K562 (cell line): ENCODE results near the gene POLL. TPM values are rescaled to one million over a fixed set of nuclear protein-coding genes. Genes with fewer than 3 reads are reported as not detected.

ENCODE experiments used
- ARID4B ChIP-seq: sonication (generic); formaldehyde crosslinking; IDR thresholded peaks from 2 replicates; pipeline ENCODE4 v1.8.0; 2022; ENCODE audit warnings: mild to moderate bottlenecking, missing genetic modification reagents
- BRD4 ChIP-seq: fragments of 200-600 bp; sonication (generic); IDR thresholded peaks from 2 replicates; pipeline ENCODE4 v1.6.1; 2017; ENCODE audit warnings: inconsistent platforms
- CREBBP ChIP-seq: IDR thresholded peaks from one replicate; pipeline ENCODE4 v1.6.1; 2012; ENCODE audit warnings: low read depth, mild to moderate bottlenecking, control low read depth, inconsistent platforms, low read length
- ELF2 ChIP-seq: fragments of 250-450 bp; sonication (Bioruptor Pico); IDR thresholded peaks from 2 replicates; pipeline ENCODE4 v1.5.0; 2021; ENCODE audit warnings: mild to moderate bottlenecking
- MLX ChIP-seq, 2 experiments: fragments of 450-650 bp in 1 of 2; sonication (generic) in 1 of 2; formaldehyde crosslinking; conservative IDR thresholded peaks; 2 replicates each; pipeline versions ENCODE4 v1.4.0 to v1.8.1; 2020 to 2022; ENCODE audit warnings: mild to moderate bottlenecking in 1 of 2, missing genetic modification reagents in 1 of 2
- NFRKB ChIP-seq: fragments of 450-650 bp; IDR thresholded peaks from 2 replicates; pipeline ENCODE4 v1.6.1; 2016; ENCODE audit warnings: low read depth
- PHTF2 ChIP-seq: fragments of 250-450 bp; sonication (Bioruptor Pico); IDR thresholded peaks from 2 replicates; pipeline ENCODE4 v1.5.0; 2021; ENCODE audit warnings: mild to moderate bottlenecking
- SMC3 ChIP-seq: conservative IDR thresholded peaks from 2 replicates; pipeline ENCODE4 v1.6.1; 2011; ENCODE audit warnings: low read depth, low read length, improper control_type of control experiment; ENCODE audit not compliant: insufficient read depth
- STAT5A ChIP-seq: IDR thresholded peaks from 2 replicates; pipeline ENCODE4 v1.6.1; 2012; ENCODE audit warnings: low read length, inconsistent platforms, borderline replicate concordance
- ZC3H11A ChIP-seq: IDR thresholded peaks from 2 replicates; pipeline ENCODE4 v1.6.1; 2012; ENCODE audit warnings: low read depth, low read length, improper control_type of control experiment
- ZNF121 ChIP-seq: sonication (generic); formaldehyde crosslinking; conservative IDR thresholded peaks from 2 replicates; pipeline ENCODE4 v1.8.0; 2022; ENCODE audit warnings: missing genetic modification reagents
- ZNF165 ChIP-seq: fragments of 250-450 bp; sonication (Bioruptor Pico); IDR thresholded peaks from 2 replicates; pipeline ENCODE4 v1.4.0; 2020; ENCODE audit warnings: borderline replicate concordance
- ZNF263 ChIP-seq: sonication (generic); formaldehyde crosslinking; IDR thresholded peaks from 2 replicates; pipeline ENCODE4 v1.8.0; 2022; ENCODE audit warnings: mild to moderate bottlenecking, missing genetic modification reagents, borderline replicate concordance
- ZNF699 ChIP-seq: fragments of 250-450 bp; sonication (Bioruptor Pico); IDR thresholded peaks from 2 replicates; pipeline ENCODE4 v1.8.0; 2021; ENCODE audit warnings: mild to moderate bottlenecking, moderate library complexity; ENCODE audit not compliant: insufficient replicate concordance
- ZSCAN32 ChIP-seq: fragments of 450-650 bp; formaldehyde crosslinking; IDR thresholded peaks from 2 replicates; pipeline ENCODE4 v1.4.0; 2020; ENCODE audit warnings: mild to moderate bottlenecking, moderate library complexity
- polyA plus RNA-seq, 8 experiments: library from polyadenylated mRNA; depleted of rRNA in 4 of 8; stranded (reverse) in 5 of 8; unstranded in 3 of 8; fragments of >200 nt; fragmentation: Nextera tagmentation in 2 of 8; fragmentation: Illumina TruSeq in 1 of 8; extraction: Ambion mirVana in 2 of 8; extraction: Trizol in 1 of 8; gene quantifications; 2 replicates each; pipeline versions ENCODE4 v1.2.1 to v1.2.3, GENCODE V29; 2011 to 2014; ENCODE audit warnings: inconsistent platforms in 1 of 8, missing spikeins in 1 of 8
- total RNA-seq, 7 experiments: library from RNA; depleted of rRNA in 6 of 7; stranded (reverse); fragments of >200 nt in 6 of 7; fragmentation: Illumina TruSeq in 2 of 7; extraction: Trizol in 2 of 7; gene quantifications; 2 replicates each; pipeline versions ENCODE4 v1.2.1 to v1.2.3, GENCODE V29; 2011 to 2021; ENCODE audit warnings: low replicate concordance in 1 of 7
- TF ChIP-seq, protein P1 (sequence below): fragments of 250-450 bp; sonication (Bioruptor Pico); IDR thresholded peaks from 2 replicates; pipeline ENCODE4 v1.8.0; 2021; ENCODE audit warnings: moderate library complexity, mild to moderate bottlenecking, inconsistent platforms
- TF ChIP-seq, protein P2 (sequence below): IDR thresholded peaks from 2 replicates; pipeline ENCODE4 v1.6.1; 2012; ENCODE audit warnings: low read depth, low read length, improper control_type of control experiment, borderline replicate concordance
- TF ChIP-seq, protein P3 (sequence below): fragments of 450-650 bp; IDR thresholded peaks from 2 replicates; pipeline ENCODE4 v1.6.1; 2016

Gene POLL
- total and polyA plus RNA-seq, 9 of the 15 experiments (the other 6 are each of a cell fraction or from before 2014, with no cell fraction given), result 1.2 to 18.7 (median 10.9) TPM

GRCh38 chr10:101566333-101567164, 21.5 kb downstream of the POLL start (continued):
- no peak for TF ChIP-seq ZNF165 (CRISPR knock-in tag)
- no peak for TF ChIP-seq ZNF699 (CRISPR knock-in tag)
- no peak for TF ChIP-seq MLX (CRISPR knock-in tag; conservative IDR thresholded peaks at IDR 0.05)
- TF ChIP-seq, protein P1, sequence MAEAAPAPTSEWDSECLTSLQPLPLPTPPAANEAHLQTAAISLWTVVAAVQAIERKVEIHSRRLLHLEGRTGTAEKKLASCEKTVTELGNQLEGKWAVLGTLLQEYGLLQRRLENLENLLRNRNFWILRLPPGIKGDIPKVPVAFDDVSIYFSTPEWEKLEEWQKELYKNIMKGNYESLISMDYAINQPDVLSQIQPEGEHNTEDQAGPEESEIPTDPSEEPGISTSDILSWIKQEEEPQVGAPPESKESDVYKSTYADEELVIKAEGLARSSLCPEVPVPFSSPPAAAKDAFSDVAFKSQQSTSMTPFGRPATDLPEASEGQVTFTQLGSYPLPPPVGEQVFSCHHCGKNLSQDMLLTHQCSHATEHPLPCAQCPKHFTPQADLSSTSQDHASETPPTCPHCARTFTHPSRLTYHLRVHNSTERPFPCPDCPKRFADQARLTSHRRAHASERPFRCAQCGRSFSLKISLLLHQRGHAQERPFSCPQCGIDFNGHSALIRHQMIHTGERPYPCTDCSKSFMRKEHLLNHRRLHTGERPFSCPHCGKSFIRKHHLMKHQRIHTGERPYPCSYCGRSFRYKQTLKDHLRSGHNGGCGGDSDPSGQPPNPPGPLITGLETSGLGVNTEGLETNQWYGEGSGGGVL, result no peak
- no peak for TF ChIP-seq NFRKB
- no peak for TF ChIP-seq ZSCAN32 (CRISPR knock-in tag)
- TF ChIP-seq STAT5A, result no peak
- no peak for TF ChIP-seq SMC3
- TF ChIP-seq ARID4B, result peak; percentile 43; the same call in 1 of the 2 replicates
- TF ChIP-seq, protein P2, sequence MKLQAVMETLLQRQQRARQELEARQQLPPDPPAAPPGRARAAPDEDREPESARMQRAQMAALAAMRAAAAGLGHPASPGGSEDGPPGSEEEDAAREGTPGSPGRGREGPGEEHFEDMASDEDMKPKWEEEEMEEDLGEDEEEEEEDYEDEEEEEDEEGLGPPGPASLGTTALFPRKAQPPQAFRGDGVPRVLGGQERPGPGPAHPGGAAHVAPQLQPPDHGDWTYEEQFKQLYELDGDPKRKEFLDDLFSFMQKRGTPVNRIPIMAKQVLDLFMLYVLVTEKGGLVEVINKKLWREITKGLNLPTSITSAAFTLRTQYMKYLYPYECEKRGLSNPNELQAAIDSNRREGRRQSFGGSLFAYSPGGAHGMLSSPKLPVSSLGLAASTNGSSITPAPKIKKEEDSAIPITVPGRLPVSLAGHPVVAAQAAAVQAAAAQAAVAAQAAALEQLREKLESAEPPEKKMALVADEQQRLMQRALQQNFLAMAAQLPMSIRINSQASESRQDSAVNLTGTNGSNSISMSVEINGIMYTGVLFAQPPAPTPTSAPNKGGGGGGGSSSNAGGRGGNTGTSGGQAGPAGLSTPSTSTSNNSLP, result no peak
- no peak for TF ChIP-seq ZC3H11A
- TF ChIP-seq BRD4, result no peak
- no peak for TF ChIP-seq ELF2 (CRISPR knock-in tag)
- TF ChIP-seq CREBBP, result no peak
- no peak for TF ChIP-seq ZNF121 (CRISPR knock-in tag)
- TF ChIP-seq, protein P3, sequence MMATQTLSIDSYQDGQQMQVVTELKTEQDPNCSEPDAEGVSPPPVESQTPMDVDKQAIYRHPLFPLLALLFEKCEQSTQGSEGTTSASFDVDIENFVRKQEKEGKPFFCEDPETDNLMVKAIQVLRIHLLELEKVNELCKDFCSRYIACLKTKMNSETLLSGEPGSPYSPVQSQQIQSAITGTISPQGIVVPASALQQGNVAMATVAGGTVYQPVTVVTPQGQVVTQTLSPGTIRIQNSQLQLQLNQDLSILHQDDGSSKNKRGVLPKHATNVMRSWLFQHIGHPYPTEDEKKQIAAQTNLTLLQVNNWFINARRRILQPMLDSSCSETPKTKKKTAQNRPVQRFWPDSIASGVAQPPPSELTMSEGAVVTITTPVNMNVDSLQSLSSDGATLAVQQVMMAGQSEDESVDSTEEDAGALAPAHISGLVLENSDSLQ, result peak; percentile 88
- TF ChIP-seq ZNF263 (CRISPR knock-in tag), result peak; percentile 33; the same call in 1 of the 2 replicates
- no peak for TF ChIP-seq PHTF2
